Vagina (tissue), 2 donors: ENCODE data around the gene SLC27A2. TPM values are rescaled to one million over a fixed set of nuclear protein-coding genes. Genes with fewer than 3 reads are reported as not detected.

Source experiments
- DNase-seq, 2 donors: peaks; one replicate each; pipeline ENCODE4 v3.0.0-alpha.2; 2017; ENCODE audit errors: extremely low spot score in 2 of 2
- H3K27ac ChIP-seq: fragments of 200-600 bp; sonication (generic); one replicate; pipeline ENCODE4 v1.5.1; 2019
- H3K27me3 ChIP-seq: fragments of 200-600 bp; sonication (generic); one replicate; pipeline ENCODE4 v1.5.1; 2019
- H3K36me3 ChIP-seq, 2 donors: fragments of 200-600 bp; sonication (generic); one replicate each; pipeline ENCODE4 v1.5.1; 2017 to 2019
- H3K4me1 ChIP-seq: fragments of 200-600 bp; sonication (generic); one replicate; pipeline ENCODE4 v1.5.1; 2019
- H3K4me3 ChIP-seq, 2 donors: fragments of 200-600 bp; sonication (generic); 1 replicate in 1 of 2; 2 replicates in 1 of 2; pipeline ENCODE4 v1.5.1; 2016 to 2019
- H3K9me3 ChIP-seq: fragments of 200-600 bp; sonication (generic); one replicate; pipeline ENCODE4 v1.5.1; 2019
- POLR2A ChIP-seq, 2 donors: fragments of 450-650 bp; IDR thresholded peaks; one replicate each; pipeline ENCODE4 v1.6.1; 2017; ENCODE audit warnings: antibody characterized with exemption in 2 of 2, mild to moderate bottlenecking in 2 of 2, moderate library complexity in 2 of 2
- POLR2AphosphoS5 ChIP-seq, 2 donors: sonication (generic); formaldehyde crosslinking; IDR thresholded peaks; one replicate each; pipeline ENCODE4 v1.9.0; 2017; ENCODE audit warnings: antibody characterized with exemption in 2 of 2, mild to moderate bottlenecking in 2 of 2, low read depth in 1 of 2; ENCODE audit not compliant: insufficient read depth in 1 of 2
- intact Hi-C: fragments of 100-400 bp; cut with DNase I; formaldehyde crosslinking; loops from one replicate; pipeline ENCODE4 v1.15.1; 2023
- total RNA-seq: library from RNA; depleted of rRNA; stranded (reverse); fragments of >200 nt; gene quantifications from one replicate; pipeline ENCODE4 v1.2.3, GENCODE V29; 2016
- TF ChIP-seq, protein P1 (sequence below), 3 experiments: fragments of 450-650 bp in 2 of 3; fragments of 200-600 bp in 1 of 3; sonication (generic) in 1 of 3; IDR thresholded peaks; one replicate each; pipeline ENCODE4 v1.5.1; 2017 to 2019; ENCODE audit warnings: antibody characterized with exemption in 3 of 3, mild to moderate bottlenecking in 2 of 3, moderate library complexity in 2 of 3

Gene SLC27A2
- total RNA-seq, 1 donor from 2014 or later = 3.2 TPM

DNA sequence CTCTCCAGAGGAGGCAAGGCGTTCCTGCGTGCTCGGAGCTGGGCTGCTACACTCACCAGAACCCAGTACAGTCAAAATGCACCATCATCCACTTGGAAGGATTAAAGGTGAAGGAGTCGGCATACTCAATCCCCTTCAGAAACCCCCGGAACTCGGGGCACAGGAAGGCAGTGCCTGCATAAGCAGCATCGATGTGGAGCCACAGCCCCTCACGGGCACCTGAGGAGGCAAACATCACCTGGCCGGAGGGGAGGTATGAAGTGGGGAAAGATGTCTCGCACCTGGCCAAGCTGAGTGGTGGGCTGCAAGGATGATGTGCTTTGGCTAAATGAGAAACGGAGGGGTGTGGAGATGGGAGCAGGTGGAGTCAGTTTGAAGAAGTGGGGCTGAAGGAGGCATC lies 70.6 kb downstream of the SLC27A2 start:
- no peak for DNase-seq
- Histone ChIP-seq H3K4me1 (no peaks in the 10 kb centered on the region), H3K27ac (no peak overlapping the region), H3K27me3 (no peaks in the 10 kb centered on the region), H3K4me3 (no peak overlapping the region), H3K9me3 (no peaks in the 10 kb centered on the region), H3K36me3 (no peaks in the 10 kb centered on the region)
- TF ChIP-seq POLR2A (IDR thresholded peaks at IDR 0.05) (no peak), POLR2AphosphoS5 (IDR thresholded peaks at IDR 0.05; ENCODE audit: insufficient read depth in 1 of 2, low read depth in 1 of 2) (no peak)
- TF ChIP-seq, protein P1, sequence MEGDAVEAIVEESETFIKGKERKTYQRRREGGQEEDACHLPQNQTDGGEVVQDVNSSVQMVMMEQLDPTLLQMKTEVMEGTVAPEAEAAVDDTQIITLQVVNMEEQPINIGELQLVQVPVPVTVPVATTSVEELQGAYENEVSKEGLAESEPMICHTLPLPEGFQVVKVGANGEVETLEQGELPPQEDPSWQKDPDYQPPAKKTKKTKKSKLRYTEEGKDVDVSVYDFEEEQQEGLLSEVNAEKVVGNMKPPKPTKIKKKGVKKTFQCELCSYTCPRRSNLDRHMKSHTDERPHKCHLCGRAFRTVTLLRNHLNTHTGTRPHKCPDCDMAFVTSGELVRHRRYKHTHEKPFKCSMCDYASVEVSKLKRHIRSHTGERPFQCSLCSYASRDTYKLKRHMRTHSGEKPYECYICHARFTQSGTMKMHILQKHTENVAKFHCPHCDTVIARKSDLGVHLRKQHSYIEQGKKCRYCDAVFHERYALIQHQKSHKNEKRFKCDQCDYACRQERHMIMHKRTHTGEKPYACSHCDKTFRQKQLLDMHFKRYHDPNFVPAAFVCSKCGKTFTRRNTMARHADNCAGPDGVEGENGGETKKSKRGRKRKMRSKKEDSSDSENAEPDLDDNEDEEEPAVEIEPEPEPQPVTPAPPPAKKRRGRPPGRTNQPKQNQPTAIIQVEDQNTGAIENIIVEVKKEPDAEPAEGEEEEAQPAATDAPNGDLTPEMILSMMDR (IDR thresholded peaks at IDR 0.05) = no peak
- intact Hi-C loops = no loop called here

GRCh38 chr15:50256188-50257041 lies 74.4 kb downstream of the SLC27A2 start:
- TF ChIP-seq POLR2AphosphoS5 (IDR thresholded peaks at IDR 0.05; ENCODE audit: insufficient read depth in 1 of 2, low read depth in 1 of 2) (no peak), POLR2A (IDR thresholded peaks at IDR 0.05) (no peak)
- TF ChIP-seq, protein P1 (IDR thresholded peaks at IDR 0.05) = no peak
- Histone ChIP-seq H3K36me3 (no peaks in the 10 kb centered on the region), H3K27ac (no peak overlapping the region), H3K9me3 (no peaks in the 10 kb centered on the region), H3K4me1 (no peaks in the 10 kb centered on the region), H3K27me3 (no peaks in the 10 kb centered on the region), H3K4me3 (no peak overlapping the region)
- intact Hi-C loops = no loop called here
- DNase-seq = no peak

- no peaks in the 10 kb centered on the region for H3K4me1 ChIP-seq
- H3K9me3 ChIP-seq = no peaks in the 10 kb centered on the region
- DNase-seq = no peak
- H3K4me3 ChIP-seq = no peak overlapping the region
- H3K36me3 ChIP-seq = no peaks in the 10 kb centered on the region
- no peak overlapping the region for H3K27ac ChIP-seq
- TF ChIP-seq POLR2AphosphoS5 (IDR thresholded peaks at IDR 0.05; ENCODE audit: insufficient read depth in 1 of 2, low read depth in 1 of 2) (no peak), POLR2A (IDR thresholded peaks at IDR 0.05) (no peak)
- TF ChIP-seq, protein P1 (IDR thresholded peaks at IDR 0.05) = no peak
- intact Hi-C loops = no loop called here
- H3K27me3 ChIP-seq = no peaks in the 10 kb centered on the region
Measured at GRCh38 chr15:50257332-50257731, 75.3 kb downstream of the SLC27A2 start.

- Histone ChIP-seq H3K27me3 (no peaks in the 10 kb centered on the region), H3K4me1 (no peaks in the 10 kb centered on the region), H3K9me3 (no peaks in the 10 kb centered on the region), H3K4me3 (no peak overlapping the region), H3K27ac (no peak overlapping the region), H3K36me3 (no peaks in the 10 kb centered on the region)
- no peak for DNase-seq
- intact Hi-C loops = no loop called here
- TF ChIP-seq, protein P1 (IDR thresholded peaks at IDR 0.05) = no peak
- no peak for TF ChIP-seq POLR2A (IDR thresholded peaks at IDR 0.05)
- TF ChIP-seq POLR2AphosphoS5 (IDR thresholded peaks at IDR 0.05; ENCODE audit: insufficient read depth in 1 of 2, low read depth in 1 of 2) = no peak
Measured at GRCh38 chr15:50257924-50258323, 75.9 kb downstream of the SLC27A2 start.

GRCh38 chr15:50259276-50259675 lies 77.3 kb downstream of the SLC27A2 start:
- H3K27me3 ChIP-seq = no peaks in the 10 kb centered on the region
- H3K4me3 ChIP-seq = no peak overlapping the region
- H3K4me1 ChIP-seq = no peaks in the 10 kb centered on the region
- intact Hi-C loops = no loop called here
- TF ChIP-seq, protein P1 (IDR thresholded peaks at IDR 0.05) = no peak
- TF ChIP-seq POLR2A (IDR thresholded peaks at IDR 0.05) (no peak), POLR2AphosphoS5 (IDR thresholded peaks at IDR 0.05; ENCODE audit: insufficient read depth in 1 of 2, low read depth in 1 of 2) (no peak)
- no peaks in the 10 kb centered on the region for H3K9me3 ChIP-seq
- H3K27ac ChIP-seq = no peak overlapping the region
- no peak for DNase-seq
- H3K36me3 ChIP-seq = no peaks in the 10 kb centered on the region
